H1 (cell line): ENCODE data around the gene SPECC1. TPM values are rescaled to one million over a fixed set of nuclear protein-coding genes. Genes with fewer than 3 reads are reported as not detected.

Experiments used
- CTCF ChIA-PET: fragments of 300-600 bp; sonication (Branson Sonifier 250); formaldehyde crosslinking; loops from one replicate; lab custom pipeline; 2021; ENCODE audit not compliant: partially characterized antibody; lab: Charles Lee
- POLR2A ChIA-PET: fragments of 300-600 bp; sonication (Branson Sonifier 250); formaldehyde crosslinking; loops from one replicate; lab custom pipeline; 2021; ENCODE audit warnings: inconsistent platforms; ENCODE audit not compliant: partially characterized antibody; lab: Charles Lee
- DNase-seq, 2 experiments: peaks; one replicate each; pipeline versions ENCODE4 v3.0.0 to v3.0.0-alpha.2; 2010 to 2022; ENCODE audit warnings: low spot score in 2 of 2, low read depth in 1 of 2, mixed read lengths in 1 of 2
- FAIRE-seq: peaks from 2 replicates; lab custom pipeline; 2011; peaks lifted over from hg19 to GRCh38; lab: Jason Lieb, UNC
- H2AFZ ChIP-seq: 2 replicates; pipeline ENCODE4 v1.8.1; 2012; ENCODE audit warnings: low read length, inconsistent platforms
- H2AK5ac ChIP-seq: 2 replicates; pipeline ENCODE4 v1.6.1; 2013; ENCODE audit warnings: low read depth, low read length
- H2BK120ac ChIP-seq: replicated peaks from 2 replicates; pipeline ENCODE3; 2013; ENCODE audit warnings: low read depth, low read length, inconsistent platforms
- H2BK12ac ChIP-seq: 2 replicates; pipeline ENCODE4 v1.6.1; 2013; ENCODE audit warnings: low read depth, low read length
- H2BK15ac ChIP-seq: 2 replicates; pipeline ENCODE4 v1.6.1; 2013; ENCODE audit warnings: low read length
- H2BK20ac ChIP-seq: 2 replicates; pipeline ENCODE4 v1.6.1; 2013; ENCODE audit warnings: low read length
- H2BK5ac ChIP-seq: 2 replicates; pipeline ENCODE4 v1.6.1; 2013; ENCODE audit warnings: low read depth, low read length
- H3K14ac ChIP-seq: 2 replicates; pipeline ENCODE4 v1.6.1; 2013; ENCODE audit warnings: inconsistent platforms; ENCODE audit not compliant: insufficient read length
- H3K18ac ChIP-seq: 2 replicates; pipeline ENCODE4 v1.6.1; 2013; ENCODE audit warnings: low read length; ENCODE audit errors: extremely low read depth
- H3K23ac ChIP-seq: 2 replicates; pipeline ENCODE4 v1.6.1; 2013; ENCODE audit warnings: inconsistent platforms; ENCODE audit not compliant: insufficient read length
- H3K23me2 ChIP-seq: 2 replicates; pipeline ENCODE4 v1.6.1; 2013; ENCODE audit warnings: low read depth, low read length
- H3K27ac ChIP-seq: 2 replicates; pipeline ENCODE4 v1.6.1; 2011; ENCODE audit warnings: low read depth, low read length, inconsistent platforms
- H3K27me3 ChIP-seq, 4 experiments: replicated peaks in 1 of 4; 1 replicate in 1 of 4; 2 replicates in 3 of 4; pipeline versions ENCODE4 v1.6.1 to v1.8.1; 2011 to 2013; ENCODE audit warnings: low read length in 3 of 4, mild to moderate bottlenecking in 3 of 4, inconsistent platforms in 2 of 4, mixed read lengths in 2 of 4, moderate library complexity in 1 of 4; ENCODE audit not compliant: control insufficient read depth in 3 of 4, insufficient read depth in 3 of 4; ENCODE audit errors: extremely low read depth in 1 of 4
- H3K36me3 ChIP-seq, 4 experiments: 2 replicates each; pipeline versions ENCODE4 v1.6.1 to v1.8.1; 2011 to 2013; ENCODE audit warnings: mild to moderate bottlenecking in 4 of 4, low read length in 3 of 4, moderate library complexity in 2 of 4, control low read depth in 1 of 4, inconsistent platforms in 1 of 4; ENCODE audit not compliant: insufficient read depth in 4 of 4, control insufficient read depth in 2 of 4
- H3K4ac ChIP-seq: replicated peaks from 2 replicates; pipeline ENCODE3; 2013; ENCODE audit warnings: low read length, low read depth, mixed read lengths, inconsistent platforms; ENCODE audit not compliant: insufficient read length
- H3K4me1 ChIP-seq, 4 experiments: replicated peaks in 1 of 4; 1 replicate in 1 of 4; 2 replicates in 3 of 4; pipeline versions ENCODE4 v1.6.1 to v1.8.1; 2011 to 2013; ENCODE audit warnings: low read length in 3 of 4, inconsistent platforms in 2 of 4, mixed read lengths in 1 of 4; ENCODE audit not compliant: insufficient read depth in 4 of 4, control insufficient read depth in 3 of 4
- H3K4me2 ChIP-seq, 2 experiments: 2 replicates each; pipeline versions ENCODE4 v1.6.1 to v1.8.1; 2011 to 2013; ENCODE audit warnings: low read depth in 2 of 2, low read length in 2 of 2, control low read depth in 1 of 2, inconsistent platforms in 1 of 2, mild to moderate bottlenecking in 1 of 2; ENCODE audit not compliant: insufficient read depth in 1 of 2
- H3K4me3 ChIP-seq, 4 experiments: fragments of 200-600, 300-600 bp in 1 of 4; sonication (generic), shearing (Covaris generic), sonication (Bioruptor Twin) in 1 of 4; 2 replicates each; pipeline versions ENCODE4 v1.5.1 to v1.8.1; 2011 to 2016; ENCODE audit warnings: low read length in 4 of 4, low read depth in 3 of 4, control low read depth in 2 of 4, inconsistent platforms in 2 of 4, mild to moderate bottlenecking in 2 of 4, mixed read lengths in 1 of 4, moderate library complexity in 1 of 4; ENCODE audit not compliant: insufficient read depth in 2 of 4; ENCODE audit errors: extremely low read depth in 1 of 4
- H3K56ac ChIP-seq: replicated peaks from 2 replicates; pipeline ENCODE3; 2013; ENCODE audit warnings: low read depth, mild to moderate bottlenecking, mixed read lengths, low read length, inconsistent platforms; ENCODE audit not compliant: insufficient read length
- H3K79me1 ChIP-seq: 2 replicates; pipeline ENCODE4 v1.6.1; 2013; ENCODE audit warnings: low read depth, low read length, control low read depth
- H3K79me2 ChIP-seq, 2 experiments: 2 replicates each; pipeline versions ENCODE4 v1.6.1 to v1.8.1; 2012 to 2013; ENCODE audit warnings: low read length in 2 of 2, mild to moderate bottlenecking in 2 of 2, inconsistent platforms in 1 of 2; ENCODE audit not compliant: insufficient read depth in 2 of 2, control insufficient read depth in 1 of 2
- H3K9ac ChIP-seq, 4 experiments: replicated peaks in 1 of 4; 1 replicate in 1 of 4; 2 replicates in 3 of 4; pipeline versions ENCODE4 v1.6.1 to v1.8.1; 2011 to 2013; ENCODE audit warnings: low read depth in 3 of 4, low read length in 3 of 4, control low read depth in 2 of 4, mild to moderate bottlenecking in 2 of 4, moderate library complexity in 2 of 4, inconsistent platforms in 1 of 4; ENCODE audit errors: extremely low read depth in 1 of 4
- H3K9me3 ChIP-seq, 2 experiments: 2 replicates each; pipeline versions ENCODE4 v1.6.1 to v1.8.1; 2012 to 2013; ENCODE audit warnings: mild to moderate bottlenecking in 2 of 2, moderate library complexity in 2 of 2, control low read depth in 1 of 2, inconsistent platforms in 1 of 2, low read depth in 1 of 2, low read length in 1 of 2, mixed read lengths in 1 of 2; ENCODE audit not compliant: insufficient read depth in 2 of 2
- H4K20me1 ChIP-seq, 2 experiments: replicated peaks in 1 of 2; 2 replicates each; pipeline versions ENCODE3 to v1.8.1; 2011 to 2013; ENCODE audit warnings: inconsistent platforms in 2 of 2, low read length in 2 of 2, mild to moderate bottlenecking in 1 of 2; ENCODE audit not compliant: insufficient read depth in 2 of 2, control insufficient read depth in 1 of 2
- H4K5ac ChIP-seq: 2 replicates; pipeline ENCODE4 v1.6.1; 2013; ENCODE audit warnings: low read length, low read depth, mixed read lengths, inconsistent platforms; ENCODE audit not compliant: insufficient read length
- H4K8ac ChIP-seq: 2 replicates; pipeline ENCODE4 v1.8.0; 2013; ENCODE audit warnings: mild to moderate bottlenecking, moderate library complexity, low read length, inconsistent platforms; ENCODE audit not compliant: insufficient read depth; ENCODE audit errors: extremely low read depth
- H4K91ac ChIP-seq: replicated peaks from 2 replicates; pipeline ENCODE3; 2013; ENCODE audit warnings: low read length, mixed read lengths, inconsistent platforms; ENCODE audit not compliant: insufficient read length
- JUND ChIP-seq: IDR thresholded peaks from 2 replicates; pipeline ENCODE4 v1.6.1; 2011; ENCODE audit warnings: mild to moderate bottlenecking, improper control_type of control experiment, low read length
- KDM4A ChIP-seq: IDR thresholded peaks from one replicate; pipeline ENCODE4 v1.7.1; 2012; ENCODE audit warnings: low read depth, mild to moderate bottlenecking, moderate library complexity, low read length, inconsistent platforms; ENCODE audit not compliant: severe bottlenecking
- RAD21 ChIP-seq, 2 experiments: IDR thresholded peaks in 1 of 2; conservative IDR thresholded peaks in 1 of 2; 2 replicates each; pipeline ENCODE4 v1.6.1; 2011; ENCODE audit warnings: low read depth in 2 of 2, low read length in 2 of 2, improper control_type of control experiment in 1 of 2, inconsistent platforms in 1 of 2, mild to moderate bottlenecking in 1 of 2, moderate library complexity in 1 of 2
- TCF12 ChIP-seq: IDR thresholded peaks from 2 replicates; pipeline ENCODE4 v1.6.1; 2011; ENCODE audit warnings: low read depth, mild to moderate bottlenecking, low read length
- WGBS, 2 experiments: shearing (Covaris generic) in 1 of 2; methylation state at CpG; one replicate each; pipeline versions ENCODE4 v1.1.6 to v1.1.7; 2013 to 2015; ENCODE audit warnings: low lambda C conversion rate in 2 of 2, mixed read lengths in 2 of 2, inconsistent platforms in 1 of 2, low coverage in 1 of 2, missing lambda C conversion rate in 1 of 2; ENCODE audit not compliant: insufficient replicate concordance in 2 of 2, insufficient coverage in 1 of 2, insufficient read length in 1 of 2; ENCODE audit errors: extremely low coverage in 1 of 2, missing lambda C conversion rate in 1 of 2; 5-methylcytosine and 5-hydroxymethylcytosine counted together
- polyA plus RNA-seq, 7 experiments: library from polyadenylated mRNA; depleted of rRNA in 3 of 7; stranded (reverse) in 5 of 7; unstranded in 2 of 7; fragments of >200 nt in 5 of 7; fragments of 200-250 nt in 2 of 7; gene quantifications; 1 replicate in 5 of 7; 2 replicates in 1 of 7; 4 replicates in 1 of 7; pipeline versions ENCODE4 v1.2.1 to v1.2.3, GENCODE V29; 2011 to 2013; ENCODE audit warnings: missing spikeins in 2 of 7, mixed read lengths in 2 of 7
- total RNA-seq: library from RNA; stranded (reverse); fragmentation: NEBNext Ultra II Directional; extraction: Animal tissue kit (Norgen Biotek cat#: 25700); gene quantifications from 2 replicates; pipeline ENCODE4 v1.2.1, GENCODE V29; 2021
- TF ChIP-seq, protein P1 (sequence below), 3 experiments: IDR thresholded peaks; 1 replicate in 2 of 3; 2 replicates in 1 of 3; pipeline versions ENCODE4 v1.5.1 to v1.6.1; 2011; ENCODE audit warnings: low read length in 3 of 3, mild to moderate bottlenecking in 3 of 3, inconsistent platforms in 2 of 3, low read depth in 1 of 3, moderate library complexity in 1 of 3; ENCODE audit not compliant: insufficient read depth in 1 of 3; ENCODE audit errors: control extremely low read depth in 1 of 3

Gene SPECC1
- total and polyA plus RNA-seq, 2 of the 8 experiments (the other 6 are each of a cell fraction or from before 2014, with no cell fraction given): 35.8 to 87.9 TPM

DNA sequence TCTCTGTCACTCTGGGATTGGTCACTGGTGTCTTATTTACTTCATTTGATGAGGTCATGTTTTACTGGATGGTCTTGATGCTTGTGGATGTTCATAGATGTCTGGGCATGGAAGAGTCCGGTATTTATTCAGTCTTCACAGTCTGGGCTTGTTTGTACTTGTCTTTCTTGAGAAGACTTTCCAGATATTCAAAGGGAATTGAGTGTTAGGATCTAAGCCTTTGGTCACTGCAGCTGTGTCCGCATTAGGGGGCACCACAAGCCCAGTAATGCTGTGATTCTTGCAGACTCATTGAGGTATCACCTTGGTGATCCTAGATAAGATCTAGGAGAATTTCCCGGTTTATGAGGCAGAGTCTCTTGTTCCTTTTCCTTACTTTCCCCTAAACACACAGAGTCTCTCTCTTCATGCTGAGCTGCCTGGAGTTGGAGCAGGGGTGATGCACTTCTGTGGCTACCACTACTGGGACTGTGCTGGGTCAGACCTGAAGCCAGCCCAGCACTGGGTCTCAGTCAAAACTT, 214.7 kb downstream of the SPECC1 start:
- CTCF ChIA-PET: interaction anchor here (0.6 to 4.4 kb wide), 12 partner anchors 13 to 219 kb away, joined by 3 to 30 read pairs (median 4); no protein-coding TSS in a partner anchor
- peak; percentile 19 for FAIRE-seq

More for the DNA sequence above, 214.7 kb downstream of the SPECC1 start:
- Histone ChIP-seq H3K4me1 (peaks cover 2 to 13% (median 9%) of the 10 kb centered on the region in 4 experiments; a peak in 6 of 7 replicates), H2BK5ac (no peak overlapping the region), H3K4me3 (no peak overlapping the region), H3K9ac (no peak overlapping the region), H3K23ac (no peak overlapping the region), H3K36me3 (peaks cover 0 to 13% (median 5%) of the 10 kb centered on the region in 4 experiments; a peak in 4 of 8 replicates), H3K14ac (no peak overlapping the region), H3K56ac (no peak overlapping the region), H3K23me2 (no peaks in the 10 kb centered on the region), H3K27ac (no peak overlapping the region), H3K4ac (no peak overlapping the region), H2BK15ac (0 out of 2 replicates have a peak overlapping the region, but pooled peaks have one; percentile 6), H3K27me3 (no peaks in the 10 kb centered on the region), H2BK12ac (peak overlapping the region; percentile 84; the same call in 1 of the 2 replicates), H2BK20ac (no peak overlapping the region), H3K9me3 (no peaks in the 10 kb centered on the region), H3K4me2 (no peak overlapping the region), H3K18ac (no peak overlapping the region), H4K91ac (no peak overlapping the region), H2BK120ac (no peak overlapping the region), H4K8ac (no peak overlapping the region), H4K5ac (no peak overlapping the region), H3K79me1 (peaks cover 4% of the 10 kb centered on the region; the same call in 1 of the 2 replicates), H2AFZ (no peak overlapping the region), H2AK5ac (no peak overlapping the region), H3K79me2 (peaks cover 0 to 74% of the 10 kb centered on the region in 2 experiments; a peak in 2 of 4 replicates), H4K20me1 (peaks cover 0 to 3% of the 10 kb centered on the region in 2 experiments)
- peak in 1 of 2 experiments; percentile 37 for DNase-seq
- WGBS, 2 experiments: 91% methylated on average over 3 of the region's 3 CpGs; no CpG with 5 or more reads in 1 of the 2 experiments
- POLR2A ChIA-PET: interaction anchor here (0.7 to 1.4 kb wide), 2 partner anchors 59 to 68 kb away, joined by 3 to 5 read pairs; no protein-coding TSS in a partner anchor
- no peak for TF ChIP-seq TCF12
- peak in 1 of 2 experiments; percentile 29; a peak in 3 of 4 replicates for TF ChIP-seq RAD21 (IDR thresholded peaks at IDR 0.05 in 1 of 2, conservative IDR thresholded peaks at IDR 0.05 in 1 of 2; ENCODE audit: low read depth in 2 of 2, low read length in 2 of 2)
- TF ChIP-seq KDM4A: no peak
- TF ChIP-seq, protein P1, sequence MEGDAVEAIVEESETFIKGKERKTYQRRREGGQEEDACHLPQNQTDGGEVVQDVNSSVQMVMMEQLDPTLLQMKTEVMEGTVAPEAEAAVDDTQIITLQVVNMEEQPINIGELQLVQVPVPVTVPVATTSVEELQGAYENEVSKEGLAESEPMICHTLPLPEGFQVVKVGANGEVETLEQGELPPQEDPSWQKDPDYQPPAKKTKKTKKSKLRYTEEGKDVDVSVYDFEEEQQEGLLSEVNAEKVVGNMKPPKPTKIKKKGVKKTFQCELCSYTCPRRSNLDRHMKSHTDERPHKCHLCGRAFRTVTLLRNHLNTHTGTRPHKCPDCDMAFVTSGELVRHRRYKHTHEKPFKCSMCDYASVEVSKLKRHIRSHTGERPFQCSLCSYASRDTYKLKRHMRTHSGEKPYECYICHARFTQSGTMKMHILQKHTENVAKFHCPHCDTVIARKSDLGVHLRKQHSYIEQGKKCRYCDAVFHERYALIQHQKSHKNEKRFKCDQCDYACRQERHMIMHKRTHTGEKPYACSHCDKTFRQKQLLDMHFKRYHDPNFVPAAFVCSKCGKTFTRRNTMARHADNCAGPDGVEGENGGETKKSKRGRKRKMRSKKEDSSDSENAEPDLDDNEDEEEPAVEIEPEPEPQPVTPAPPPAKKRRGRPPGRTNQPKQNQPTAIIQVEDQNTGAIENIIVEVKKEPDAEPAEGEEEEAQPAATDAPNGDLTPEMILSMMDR (IDR thresholded peaks at IDR 0.05; ENCODE audit: control extremely low read depth in 1 of 3, insufficient read depth in 1 of 3, low read depth in 1 of 3, low read length in 3 of 3): peak in 2 of 3 experiments; percentile 9 to 16; a peak in 2 of 4 replicates
- no peak for TF ChIP-seq JUND
